Prostate gland (tissue), 2 donors: ENCODE measurements around the gene RAPH1. TPM values are rescaled to one million over a fixed set of nuclear protein-coding genes. Genes with fewer than 3 reads are reported as not detected.

Source experiments
- DNase-seq: peaks from one replicate; pipeline ENCODE4 v3.0.0-alpha.2; 2019; ENCODE audit warnings: low spot score
- H3K27ac ChIP-seq, 2 donors: fragments of 200-600 bp; sonication (generic); 2 replicates each; pipeline ENCODE4 v1.5.1; 2017 to 2019
- H3K27me3 ChIP-seq: fragments of 200-600 bp; sonication (generic); replicated peaks from 2 replicates; pipeline ENCODE4 v1.5.1; 2019; ENCODE audit not compliant: insufficient read depth
- H3K36me3 ChIP-seq, 2 donors: fragments of 200-600 bp; sonication (generic); 1 replicate in 1 of 2; 2 replicates in 1 of 2; pipeline versions ENCODE4 v1.5.1 to v1.8.1; 2017 to 2019
- H3K4me1 ChIP-seq: fragments of 200-600 bp; sonication (generic); replicated peaks from 2 replicates; pipeline ENCODE4 v1.5.1; 2019
- H3K4me3 ChIP-seq, 2 donors: fragments of 200-600 bp; sonication (generic); 2 replicates each; pipeline ENCODE4 v1.5.1; 2017 to 2019
- H3K9me3 ChIP-seq: fragments of 200-600 bp; sonication (generic); 2 replicates; pipeline ENCODE4 v1.5.1; 2017
- CTCF ChIP-seq, 4 experiments: fragments of 200-600 bp in 2 of 4; fragments of 450-650 bp in 2 of 4; sonication (generic) in 2 of 4; IDR thresholded peaks; 1 replicate in 3 of 4; 2 replicates in 1 of 4; pipeline ENCODE4 v1.5.1; 2016 to 2019; ENCODE audit warnings: antibody characterized with exemption in 4 of 4, mild to moderate bottlenecking in 2 of 4, moderate library complexity in 2 of 4
- POLR2A ChIP-seq: fragments of 450-650 bp; IDR thresholded peaks from one replicate; pipeline ENCODE4 v1.6.1; 2016; ENCODE audit warnings: antibody characterized with exemption, mild to moderate bottlenecking
- POLR2AphosphoS5 ChIP-seq: sonication (generic); formaldehyde crosslinking; IDR thresholded peaks from one replicate; pipeline ENCODE4 v1.6.1; 2017; ENCODE audit warnings: antibody characterized with exemption
- WGBS: methylation state at CpG from one replicate; pipeline ENCODE4 v1.1.5; 2018; 5-methylcytosine and 5-hydroxymethylcytosine counted together
- intact Hi-C: fragments of 100-400 bp; cut with DNase I; formaldehyde crosslinking; loops from one replicate; pipeline ENCODE4 v1.14.2; 2022
- total RNA-seq, 2 donors: library from RNA; depleted of rRNA; stranded (reverse); fragments of >200 nt; gene quantifications; one replicate each; pipeline ENCODE4 v1.1.0, GENCODE V29; 2016

The RAPH1 gene
- total RNA-seq, 2 donors from 2014 or later = 27.6 to 35.0 TPM

- no peak for TF ChIP-seq POLR2A
- no peak for TF ChIP-seq CTCF (IDR thresholded peaks at IDR 0.05)
- no peak for TF ChIP-seq POLR2AphosphoS5
- intact Hi-C loops = no loop called here
- no peak for DNase-seq
- no peaks in the 10 kb centered on the region for H3K36me3 ChIP-seq
- H3K4me1 ChIP-seq = no peaks in the 10 kb centered on the region
- no peaks in the 10 kb centered on the region for H3K27me3 ChIP-seq
- no peak overlapping the region for H3K4me3 ChIP-seq
- no peaks in the 10 kb centered on the region for H3K9me3 ChIP-seq
- WGBS = 92% methylated on average over 3 of the region's 3 CpGs
- no peak overlapping the region for H3K27ac ChIP-seq
These were observed 89.0 kb downstream of the RAPH1 start for GRCh38 chr2:203446071-203446481.

GRCh38 chr2:203444738-203445137 lies 90.4 kb downstream of the RAPH1 start:
- intact Hi-C loops = no loop called here
- TF ChIP-seq POLR2AphosphoS5 = no peak
- WGBS = 73% methylated on average over 7 of the region's 7 CpGs
- H3K27ac ChIP-seq = no peak overlapping the region
- H3K4me3 ChIP-seq = no peak overlapping the region
- DNase-seq = no peak
- no peaks in the 10 kb centered on the region for H3K27me3 ChIP-seq
- no peaks in the 10 kb centered on the region for H3K4me1 ChIP-seq
- peaks cover 0 to 3% of the 10 kb centered on the region in 2 donors for H3K36me3 ChIP-seq
- H3K9me3 ChIP-seq = no peaks in the 10 kb centered on the region

GRCh38 chr2:203442463-203442862 lies 92.6 kb downstream of the RAPH1 start:
- DNase-seq = no peak
- WGBS = 37% methylated on average over 5 of the region's 5 CpGs
- Histone ChIP-seq H3K9me3 (no peaks in the 10 kb centered on the region), H3K27ac (no peak overlapping the region), H3K4me3 (no peak overlapping the region), H3K4me1 (no peaks in the 10 kb centered on the region), H3K36me3 (peaks cover 0 to 3% of the 10 kb centered on the region in 2 donors), H3K27me3 (no peaks in the 10 kb centered on the region)
- intact Hi-C loops = no loop called here
- no peak for TF ChIP-seq CTCF (IDR thresholded peaks at IDR 0.05)
- TF ChIP-seq POLR2A = no peak
- no peak for TF ChIP-seq POLR2AphosphoS5

GRCh38 chr2:203441463-203441862 lies 93.6 kb downstream of the RAPH1 start:
- intact Hi-C loops = no loop called here
- no peak for TF ChIP-seq POLR2AphosphoS5
- no peak for TF ChIP-seq POLR2A
- TF ChIP-seq CTCF (IDR thresholded peaks at IDR 0.05) = no peak
- H3K4me3 ChIP-seq = no peak overlapping the region
- no peak for DNase-seq
- H3K27ac ChIP-seq = no peak overlapping the region
- H3K9me3 ChIP-seq = no peaks in the 10 kb centered on the region
- WGBS = 90% methylated on average over 3 of the region's 3 CpGs
- no peaks in the 10 kb centered on the region for H3K27me3 ChIP-seq
- peaks cover 0 to 3% of the 10 kb centered on the region in 2 donors for H3K36me3 ChIP-seq
- H3K4me1 ChIP-seq = no peaks in the 10 kb centered on the region

- 81% methylated on average over 4 of the region's 4 CpGs for WGBS
- intact Hi-C loops = no loop called here
These were observed 94.4 kb downstream of the RAPH1 start for GRCh38 chr2:203440671-203441070.

More at GRCh38 chr2:203440671-203441070, 94.4 kb downstream of the RAPH1 start:
- no peak overlapping the region for H3K4me3 ChIP-seq
- no peak overlapping the region for H3K27ac ChIP-seq
- no peaks in the 10 kb centered on the region for H3K4me1 ChIP-seq
- TF ChIP-seq POLR2A = no peak
- TF ChIP-seq CTCF (IDR thresholded peaks at IDR 0.05) = no peak
- TF ChIP-seq POLR2AphosphoS5 = no peak
- DNase-seq = no peak
- no peaks in the 10 kb centered on the region for H3K9me3 ChIP-seq
- H3K27me3 ChIP-seq = no peaks in the 10 kb centered on the region
- H3K36me3 ChIP-seq = peaks cover 0 to 3% of the 10 kb centered on the region in 2 donors
